ENCODE measurements around the gene ANK2. TPM values are rescaled to one million over a fixed set of nuclear protein-coding genes. Genes with fewer than 3 reads are reported as not detected.

The ANK2 gene
- total and polyA plus RNA-seq, 2 of the 13 experiments (the other 11 are each of a cell fraction or from before 2014, with no cell fraction given) = 2.7 to 15.1 TPM

DNA sequence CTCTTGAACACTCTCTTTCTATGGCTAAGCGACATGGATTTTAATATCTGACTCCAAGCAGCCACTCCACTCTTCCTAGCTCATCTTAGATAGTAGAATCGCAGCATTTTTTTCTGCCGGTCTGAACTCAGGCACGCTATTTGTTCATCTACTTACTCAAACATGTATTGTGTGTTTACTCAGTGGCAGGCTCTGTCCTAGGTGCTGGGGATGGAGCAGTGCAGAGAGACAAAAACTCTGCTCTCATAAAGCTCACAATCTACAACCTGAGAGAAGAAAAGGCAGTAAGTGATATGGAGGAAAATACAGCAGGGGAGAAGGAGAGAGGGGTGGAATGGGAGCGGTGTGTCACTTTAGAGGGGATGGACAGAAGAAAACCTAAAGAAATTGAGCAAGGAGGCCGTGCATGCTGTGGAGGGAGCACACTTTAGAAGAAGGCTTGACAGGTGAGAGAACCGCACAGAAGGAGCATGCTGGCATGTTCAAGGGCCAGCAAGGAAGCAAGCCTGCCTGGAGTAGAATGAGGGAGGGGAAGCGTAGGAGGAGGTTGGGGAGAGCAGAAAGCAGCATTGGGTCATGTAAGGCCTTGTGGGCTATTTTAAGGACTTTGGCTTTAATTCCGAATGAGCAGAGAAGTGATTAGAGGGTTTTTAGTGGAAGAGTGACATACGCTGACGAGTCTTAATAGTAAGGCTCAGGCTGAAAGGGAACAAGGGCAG lies 132.0 kb downstream of the ANK2 start (continued):
- TF ChIP-seq, protein P1, sequence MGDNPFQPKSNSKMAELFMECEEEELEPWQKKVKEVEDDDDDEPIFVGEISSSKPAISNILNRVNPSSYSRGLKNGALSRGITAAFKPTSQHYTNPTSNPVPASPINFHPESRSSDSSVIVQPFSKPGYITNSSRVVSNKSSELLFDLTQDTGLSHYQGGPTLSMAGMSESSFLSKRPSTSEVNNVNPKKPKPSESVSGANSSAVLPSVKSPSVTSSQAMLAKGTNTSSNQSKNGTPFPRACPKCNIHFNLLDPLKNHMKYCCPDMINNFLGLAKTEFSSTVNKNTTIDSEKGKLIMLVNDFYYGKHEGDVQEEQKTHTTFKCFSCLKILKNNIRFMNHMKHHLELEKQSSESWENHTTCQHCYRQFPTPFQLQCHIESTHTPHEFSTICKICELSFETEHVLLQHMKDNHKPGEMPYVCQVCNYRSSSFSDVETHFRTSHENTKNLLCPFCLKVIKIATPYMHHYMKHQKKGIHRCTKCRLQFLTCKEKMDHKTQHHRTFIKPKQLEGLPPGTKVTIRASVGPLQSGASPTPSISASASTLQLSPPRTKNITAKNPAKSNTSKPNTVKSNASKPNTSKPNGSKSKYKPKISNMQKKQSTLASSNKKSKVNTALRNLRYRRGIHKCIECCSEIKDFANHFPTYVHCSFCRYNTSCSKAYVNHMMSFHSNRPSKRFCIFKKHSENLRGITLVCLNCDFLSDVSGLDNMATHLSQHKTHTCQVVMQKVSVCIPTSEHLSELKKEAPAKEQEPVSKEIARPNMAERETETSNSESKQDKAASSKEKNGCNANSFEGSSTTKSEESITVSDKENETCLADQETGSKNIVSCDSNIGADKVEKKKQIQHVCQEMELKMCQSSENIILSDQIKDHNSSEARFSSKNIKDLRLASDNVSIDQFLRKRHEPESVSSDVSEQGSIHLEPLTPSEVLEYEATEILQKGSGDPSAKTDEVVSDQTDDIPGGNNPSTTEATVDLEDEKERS (CRISPR knock-in tag; IDR thresholded peaks at IDR 0.05) = peak; percentile 78; the same call in 1 of the 2 replicates
- TF ChIP-seq SMC3 (IDR thresholded peaks at IDR 0.05; ENCODE audit: low read length) (no peak), MED8 (CRISPR knock-in tag; IDR thresholded peaks at IDR 0.05; ENCODE audit: insufficient replicate concordance) (no peak), ZNF678 (CRISPR knock-in tag; IDR thresholded peaks at IDR 0.05) (no peak), ZNF468 (CRISPR knock-in tag; IDR thresholded peaks at IDR 0.05) (no peak), MEF2D (CRISPR knock-in tag; IDR thresholded peaks at IDR 0.05) (0 out of 2 replicates have a peak, but pooled peaks have one; percentile 29), HIVEP1 (CRISPR knock-in tag; IDR thresholded peaks at IDR 0.05) (no peak), JUND (CRISPR knock-in tag; IDR thresholded peaks at IDR 0.05) (no peak), ZNF225 (CRISPR knock-in tag; IDR thresholded peaks at IDR 0.05) (no peak), MAFF (IDR thresholded peaks at IDR 0.05; ENCODE audit: low read depth, low read length) (no peak), SRSF4 (IDR thresholded peaks at IDR 0.05; ENCODE audit: low read depth, low read length, poor library complexity, severe bottlenecking) (no peak), ZFP62 (CRISPR knock-in tag; IDR thresholded peaks at IDR 0.05) (no peak), ZNF17 (CRISPR knock-in tag; IDR thresholded peaks at IDR 0.05) (no peak), AKNA (CRISPR knock-in tag; IDR thresholded peaks at IDR 0.05; ENCODE audit: borderline replicate concordance) (no peak), AGO2 (optimal IDR thresholded peaks at IDR 0.05; ENCODE audit: low read depth, low read length) (no peak), SIX1 (CRISPR knock-in tag; IDR thresholded peaks at IDR 0.05; ENCODE audit: borderline replicate concordance) (peak; percentile 42; the same call in 1 of the 2 replicates), REL (CRISPR knock-in tag; conservative IDR thresholded peaks at IDR 0.05) (no peak)
- TF ChIP-seq, protein P2, sequence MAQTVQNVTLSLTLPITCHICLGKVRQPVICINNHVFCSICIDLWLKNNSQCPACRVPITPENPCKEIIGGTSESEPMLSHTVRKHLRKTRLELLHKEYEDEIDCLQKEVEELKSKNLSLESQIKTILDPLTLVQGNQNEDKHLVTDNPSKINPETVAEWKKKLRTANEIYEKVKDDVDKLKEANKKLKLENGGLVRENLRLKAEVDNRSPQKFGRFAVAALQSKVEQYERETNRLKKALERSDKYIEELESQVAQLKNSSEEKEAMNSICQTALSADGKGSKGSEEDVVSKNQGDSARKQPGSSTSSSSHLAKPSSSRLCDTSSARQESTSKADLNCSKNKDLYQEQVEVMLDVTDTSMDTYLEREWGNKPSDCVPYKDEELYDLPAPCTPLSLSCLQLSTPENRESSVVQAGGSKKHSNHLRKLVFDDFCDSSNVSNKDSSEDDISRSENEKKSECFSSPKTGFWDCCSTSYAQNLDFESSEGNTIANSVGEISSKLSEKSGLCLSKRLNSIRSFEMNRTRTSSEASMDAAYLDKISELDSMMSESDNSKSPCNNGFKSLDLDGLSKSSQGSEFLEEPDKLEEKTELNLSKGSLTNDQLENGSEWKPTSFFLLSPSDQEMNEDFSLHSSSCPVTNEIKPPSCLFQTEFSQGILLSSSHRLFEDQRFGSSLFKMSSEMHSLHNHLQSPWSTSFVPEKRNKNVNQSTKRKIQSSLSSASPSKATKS (CRISPR knock-in tag; IDR thresholded peaks at IDR 0.05) = no peak
- TF ChIP-seq, protein P3, sequence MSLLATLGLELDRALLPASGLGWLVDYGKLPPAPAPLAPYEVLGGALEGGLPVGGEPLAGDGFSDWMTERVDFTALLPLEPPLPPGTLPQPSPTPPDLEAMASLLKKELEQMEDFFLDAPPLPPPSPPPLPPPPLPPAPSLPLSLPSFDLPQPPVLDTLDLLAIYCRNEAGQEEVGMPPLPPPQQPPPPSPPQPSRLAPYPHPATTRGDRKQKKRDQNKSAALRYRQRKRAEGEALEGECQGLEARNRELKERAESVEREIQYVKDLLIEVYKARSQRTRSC (CRISPR knock-in tag; IDR thresholded peaks at IDR 0.05; ENCODE audit: low read depth) = no peak
